ENCODE measurements around the gene SPEG.
"Not testable (repeated sequence)": the region's sequence is repeated elsewhere in the genome, so short reads cannot be mapped to it uniquely, and the experiment has no call there.

The SPEG gene

GRCh38 chr2:219434718-219435525 is at the start of gene SPEG:
Gene SPEG, plus strand, starts transcription at chr2:219434843. Its CDS starts 135 bp downstream, at chr2:219434978.
- DNase-seq: no peak

- DNase-seq: no peak
Observed at GRCh38 chr2:219384859-219385258, 49.8 kb upstream of the SPEG start.

DNA sequence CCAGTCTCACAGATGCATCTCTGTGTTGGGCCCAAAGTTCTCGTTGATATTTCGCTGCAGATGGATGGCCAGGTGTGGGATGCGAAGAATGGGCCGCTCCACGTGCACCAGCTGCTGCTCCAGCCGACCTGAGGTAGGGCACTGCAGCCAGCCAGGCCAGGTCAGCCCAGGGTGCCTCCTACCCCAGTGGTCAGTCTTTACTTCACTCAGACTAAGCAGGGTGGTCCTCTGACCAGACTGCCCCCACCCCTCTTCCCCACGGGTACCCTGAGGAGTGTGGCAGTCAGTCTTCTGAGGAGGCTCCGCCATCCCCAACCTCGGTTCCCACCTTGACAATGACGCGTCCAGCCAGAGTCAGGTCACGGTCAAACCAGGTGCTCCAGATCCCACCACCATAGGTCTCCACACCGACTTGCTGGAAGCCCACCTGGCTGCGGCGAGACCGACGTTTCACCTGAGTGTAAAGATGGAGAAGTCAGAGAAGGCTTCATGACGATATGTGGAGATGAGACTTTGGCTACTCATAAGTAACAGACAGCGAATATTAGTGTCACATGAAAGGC is 48.6 kb upstream of the SPEG start:
- DNase-seq: no peak

GRCh38 chr2:219386532-219387280 is 47.9 kb upstream of the SPEG start:
- no peak for DNase-seq

GRCh38 chr2:219387306-219388120 is 47.1 kb upstream of the SPEG start, which contains the start of gene DNPEP:
Gene DNPEP, minus strand, starts transcription at chr2:219387912. Its CDS starts 118 bp downstream, at chr2:219387794.
- DNase-seq: peak; percentile 99

- DNase-seq: peak; percentile 99
Observed at GRCh38 chr2:219388121-219388906, 46.3 kb upstream of the SPEG start.

DNA sequence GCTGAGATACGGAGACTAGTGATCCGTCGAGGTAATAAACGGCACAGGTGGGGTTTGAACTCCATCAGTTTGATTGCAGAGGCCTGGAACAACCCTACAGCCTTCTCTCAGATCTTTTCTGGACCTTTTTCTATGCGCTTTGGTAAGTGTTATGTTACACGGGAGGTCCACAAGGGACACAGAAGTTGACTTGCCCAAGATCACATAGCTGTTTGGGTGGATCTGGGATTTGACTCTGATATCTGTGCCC is 45.8 kb upstream of the SPEG start:
- no peak for DNase-seq

DNA sequence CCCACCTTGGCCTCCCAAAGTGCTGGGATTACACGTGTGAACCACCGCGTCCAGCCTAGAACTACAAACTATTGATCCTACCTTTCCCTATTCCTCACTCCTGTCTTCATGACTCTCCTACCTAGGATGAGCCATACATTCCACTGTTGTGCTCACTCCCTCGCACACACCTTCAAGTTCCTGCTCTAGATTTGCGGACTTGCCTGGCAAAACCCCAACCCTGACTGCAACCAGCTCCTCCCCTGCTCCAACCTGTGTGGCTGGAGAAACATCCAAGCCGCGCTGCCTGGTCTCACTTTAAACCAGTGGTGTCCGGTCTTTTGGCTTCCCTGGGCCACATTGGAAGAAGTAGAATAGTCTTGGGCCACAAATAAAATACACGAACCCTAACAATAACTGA is 41.9 kb upstream of the SPEG start:
- no peak for DNase-seq

GRCh38 chr2:219395056-219395455 is 39.6 kb upstream of the SPEG start:
- not testable (repeated sequence) for DNase-seq

DNA sequence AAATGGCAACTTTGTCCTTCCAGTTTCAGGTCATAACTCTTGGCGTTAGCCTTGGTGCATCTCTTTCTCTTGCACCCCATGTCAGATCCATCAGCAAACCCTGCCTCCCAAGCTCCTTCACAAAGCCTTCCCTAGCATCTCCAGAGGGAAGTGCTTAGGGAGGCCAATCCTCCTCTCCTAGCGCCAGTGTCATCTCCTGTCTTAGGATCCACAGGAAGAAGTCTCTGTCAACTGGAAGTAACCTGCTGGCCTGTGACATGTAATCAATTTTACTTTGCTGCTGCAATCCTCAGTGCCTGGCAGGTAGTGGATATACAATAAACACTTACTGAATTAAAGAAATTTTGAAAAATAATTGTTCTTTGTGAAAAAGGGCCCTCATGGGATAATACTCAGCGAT is 39.0 kb upstream of the SPEG start:
- no peak for DNase-seq

- no peak for DNase-seq
Observed at GRCh38 chr2:219396863-219397457, 37.7 kb upstream of the SPEG start.

DNA sequence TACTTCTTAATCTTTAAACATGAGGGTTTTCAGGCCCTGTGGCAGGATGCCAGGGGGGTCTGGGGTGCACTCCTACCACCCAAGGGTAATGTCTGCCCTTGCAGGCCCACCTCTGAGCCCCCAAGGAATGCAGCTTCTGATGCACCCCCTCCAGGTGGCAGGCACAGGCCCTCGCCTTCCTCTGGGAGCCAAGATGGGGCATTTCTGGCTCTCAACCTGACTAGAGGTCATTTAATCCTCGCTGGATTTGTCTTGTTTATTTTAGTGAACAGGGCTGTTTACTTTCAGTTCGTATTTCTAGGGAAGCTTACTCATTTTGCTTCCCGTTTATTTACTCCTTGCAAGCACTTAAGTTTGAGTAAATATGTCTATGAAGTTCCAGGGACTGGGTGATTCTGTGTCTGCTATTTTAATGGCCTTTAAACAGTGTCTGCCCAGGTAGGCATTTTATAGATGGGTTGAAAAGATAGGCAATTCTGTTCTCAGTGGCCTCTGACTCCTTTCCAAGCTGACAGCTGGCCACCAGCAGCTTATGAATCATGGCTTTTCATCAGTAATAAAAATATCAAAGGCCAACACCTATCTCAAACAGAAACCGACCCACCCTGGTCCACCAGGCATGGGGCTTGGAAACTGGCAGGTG is 35.8 kb upstream of the SPEG start:
- no peak for DNase-seq

DNA sequence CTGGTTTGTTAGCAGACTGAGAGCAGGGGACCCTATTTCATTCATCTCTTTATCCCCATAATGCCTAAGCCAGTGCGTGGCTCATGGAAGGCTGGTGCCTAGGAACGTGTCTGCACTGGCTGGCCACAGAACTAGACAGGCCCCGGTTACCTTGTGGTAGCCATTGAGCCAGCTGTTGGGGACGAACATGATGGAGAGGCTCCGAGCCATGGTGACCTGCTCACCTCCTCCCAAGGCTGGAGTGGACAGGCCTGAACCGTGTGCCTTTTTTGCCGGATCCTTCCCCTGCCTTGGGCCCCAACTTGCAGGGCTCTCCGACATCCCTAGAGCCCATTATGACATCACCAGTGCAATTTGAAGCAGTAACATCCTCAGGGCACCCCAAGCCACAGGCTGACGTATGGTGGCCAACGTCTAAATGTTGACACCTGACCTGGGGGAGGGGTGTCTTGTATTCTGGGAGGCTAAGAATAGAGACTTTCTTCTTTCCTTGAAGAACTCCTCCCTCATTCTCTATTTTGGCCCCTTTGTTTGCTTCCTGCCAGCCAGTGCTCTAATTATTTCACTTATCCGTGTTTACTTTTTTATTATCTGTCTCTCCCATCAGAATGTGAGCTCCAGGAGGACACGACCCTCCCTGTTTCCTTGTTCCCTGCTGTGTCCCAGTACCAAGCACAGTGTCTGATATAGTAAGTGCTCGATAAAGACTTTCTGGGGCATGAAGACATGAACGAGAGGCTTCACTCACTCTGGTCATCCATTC is 34.7 kb upstream of the SPEG start:
- no peak for DNase-seq

DNA sequence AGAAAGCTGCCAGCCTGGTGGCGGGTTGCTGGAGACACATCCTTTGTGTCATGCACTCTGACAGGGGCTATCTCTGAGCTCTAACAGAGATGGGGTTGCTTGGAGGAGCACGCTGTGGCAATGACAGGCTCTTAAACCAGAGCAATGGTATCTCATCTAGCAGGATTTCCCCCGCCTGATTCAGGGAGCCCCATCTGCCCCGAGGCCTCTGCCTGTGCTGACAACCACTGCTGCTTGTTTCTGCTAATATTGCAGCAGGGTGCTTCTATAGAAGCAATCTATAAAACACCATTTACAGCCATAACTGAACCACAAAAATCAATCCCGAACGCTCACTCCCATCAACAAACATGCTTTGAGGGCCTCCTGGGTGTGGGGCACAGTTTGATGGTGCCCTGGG is 34.1 kb upstream of the SPEG start:
- no peak for DNase-seq

DNA sequence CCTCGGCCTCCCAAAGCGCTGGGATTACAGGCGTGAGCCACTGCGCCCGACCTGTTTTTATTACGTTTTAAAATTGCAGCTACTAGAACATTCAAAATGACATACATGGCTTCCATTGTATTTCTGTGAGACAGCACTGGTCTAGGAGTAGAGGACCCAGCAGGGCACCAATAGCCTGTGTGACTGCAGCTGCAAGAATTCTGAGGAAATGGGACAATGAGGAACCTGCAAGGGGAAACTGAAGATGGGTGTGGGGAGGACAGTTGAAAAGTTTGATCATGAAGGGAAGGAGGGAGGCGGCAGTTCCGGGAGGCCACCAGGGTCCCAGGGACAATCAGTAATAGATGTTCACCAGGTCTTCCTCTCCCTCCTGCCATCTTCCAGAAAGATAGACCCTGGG is 33.0 kb upstream of the SPEG start:
- no peak for DNase-seq

- peak; percentile 23 for DNase-seq
Observed at GRCh38 chr2:219402665-219403515, 31.8 kb upstream of the SPEG start.

GRCh38 chr2:219403861-219404260 is 30.8 kb upstream of the SPEG start:
- DNase-seq: no peak

DNA sequence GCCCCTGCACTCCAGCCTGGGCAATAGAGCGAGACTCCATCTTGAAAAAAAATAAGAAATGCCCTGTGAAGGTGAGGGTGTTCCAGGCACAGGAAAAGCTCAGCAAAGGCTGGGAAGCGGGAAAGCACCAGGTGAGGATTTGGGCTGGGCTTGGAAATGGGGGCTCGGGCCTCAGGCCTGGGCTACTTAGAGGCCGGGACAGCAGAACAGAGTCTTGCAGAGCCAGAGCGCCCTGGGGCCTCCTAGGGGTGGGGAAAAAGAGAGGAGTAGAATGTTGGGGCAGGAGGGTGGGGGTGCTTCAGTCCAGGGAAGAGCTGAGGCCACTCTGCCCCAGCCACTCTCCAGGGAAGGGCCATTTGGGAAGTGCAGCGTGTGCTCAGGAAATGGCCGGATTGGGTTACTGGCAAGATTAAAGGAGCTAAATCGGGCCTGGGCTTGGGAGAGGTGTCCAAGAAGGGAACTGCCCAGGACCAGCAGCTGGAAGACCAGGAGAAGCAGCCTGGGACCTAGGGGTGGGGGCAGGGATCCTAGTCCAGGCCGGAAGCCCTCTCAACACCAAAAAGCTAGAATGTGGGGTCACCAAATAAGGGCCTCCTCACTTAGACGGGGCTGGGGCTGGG is 30.2 kb upstream of the SPEG start:
- DNase-seq: no peak

- no peak for DNase-seq
Observed at GRCh38 chr2:219404954-219405353, 29.7 kb upstream of the SPEG start.
